ENCODE data around the gene MEIS3. TPM values are rescaled to one million over a fixed set of nuclear protein-coding genes. Genes with fewer than 3 reads are reported as not detected.

Gene MEIS3
- total RNA-seq, 1 donor from 2014 or later = 2.7 TPM

GRCh38 chr19:47432091-47432490, 12.8 kb upstream of the MEIS3 start:
- Mint-ChIP-seq H3K27me3 (ENCODE audit: unreplicated experiment) (peaks cover 10% of the 10 kb centered on the region), H3K36me3 (ENCODE audit: low read depth, unreplicated experiment) (no peaks in the 10 kb centered on the region), H3K9me3 (ENCODE audit: unreplicated experiment) (no peaks in the 10 kb centered on the region)

GRCh38 chr19:47430041-47430802, 10.9 kb upstream of the MEIS3 start:
- Mint-ChIP-seq H3K9me3 (ENCODE audit: unreplicated experiment) (no peaks in the 10 kb centered on the region), H3K36me3 (ENCODE audit: low read depth, unreplicated experiment) (no peaks in the 10 kb centered on the region), H3K27ac (ENCODE audit: unreplicated experiment) (no peak overlapping the region), H3K4me1 (ENCODE audit: unreplicated experiment) (peaks cover 3% of the 10 kb centered on the region), H3K27me3 (ENCODE audit: unreplicated experiment) (peaks cover 12% of the 10 kb centered on the region), H3K4me3 (ENCODE audit: unreplicated experiment) (peak overlapping the region; percentile 47)
- TF ChIP-seq CTCF (IDR thresholded peaks at IDR 0.05; ENCODE audit: unreplicated experiment) = peak; percentile 26
- no peak for DNase-seq (ENCODE audit: low spot score)

More at GRCh38 chr19:47432091-47432490, 12.8 kb upstream of the MEIS3 start:
- DNase-seq (ENCODE audit: low spot score) = no peak
- TF ChIP-seq CTCF (IDR thresholded peaks at IDR 0.05; ENCODE audit: unreplicated experiment) = no peak
- no peak overlapping the region for H3K27ac Mint-ChIP-seq (ENCODE audit: unreplicated experiment)
- H3K4me1 Mint-ChIP-seq (ENCODE audit: unreplicated experiment) = peaks cover 5% of the 10 kb centered on the region
- H3K4me3 Mint-ChIP-seq (ENCODE audit: unreplicated experiment) = no peak overlapping the region

DNA sequence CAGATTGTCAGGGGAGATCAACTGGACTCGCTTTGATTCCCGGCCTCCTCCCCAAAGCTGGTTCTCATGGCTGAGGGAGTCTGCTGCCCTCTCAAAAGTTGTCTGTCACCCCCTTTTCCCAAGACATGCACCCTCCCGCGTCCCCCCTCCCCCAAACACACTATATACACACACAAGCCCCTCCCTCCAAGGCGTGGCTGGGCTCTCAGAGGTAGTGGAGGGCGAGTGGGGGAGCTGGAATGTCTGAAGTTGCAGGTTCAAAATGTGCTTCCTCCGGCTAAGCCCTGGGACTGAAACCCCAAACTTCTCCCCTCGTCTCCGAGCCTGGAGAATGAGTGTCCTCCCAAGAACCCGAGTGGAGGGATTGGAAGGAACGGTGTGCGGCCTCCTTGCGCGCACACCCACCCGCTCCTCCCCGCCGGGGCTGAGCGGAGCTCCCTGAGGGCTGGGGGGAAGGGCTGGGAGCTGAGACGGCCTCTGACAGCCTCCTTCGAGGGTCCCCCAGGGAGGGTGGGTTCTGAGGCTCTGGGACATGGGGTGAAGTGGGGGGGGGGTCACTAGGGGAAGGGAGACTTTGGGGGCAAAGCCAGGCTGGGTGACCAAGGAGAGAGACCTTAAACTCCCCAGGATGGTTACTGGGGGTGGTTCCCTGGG, 9.9 kb upstream of the MEIS3 start:
- Mint-ChIP-seq H3K9me3 (ENCODE audit: unreplicated experiment) (no peaks in the 10 kb centered on the region), H3K4me1 (ENCODE audit: unreplicated experiment) (peaks cover 3% of the 10 kb centered on the region), H3K4me3 (ENCODE audit: unreplicated experiment) (no peak overlapping the region), H3K27me3 (ENCODE audit: unreplicated experiment) (peaks cover 14% of the 10 kb centered on the region), H3K27ac (ENCODE audit: unreplicated experiment) (no peak overlapping the region), H3K36me3 (ENCODE audit: low read depth, unreplicated experiment) (no peaks in the 10 kb centered on the region)
- no peak for DNase-seq (ENCODE audit: low spot score)
- TF ChIP-seq CTCF (IDR thresholded peaks at IDR 0.05; ENCODE audit: unreplicated experiment) = no peak

DNA sequence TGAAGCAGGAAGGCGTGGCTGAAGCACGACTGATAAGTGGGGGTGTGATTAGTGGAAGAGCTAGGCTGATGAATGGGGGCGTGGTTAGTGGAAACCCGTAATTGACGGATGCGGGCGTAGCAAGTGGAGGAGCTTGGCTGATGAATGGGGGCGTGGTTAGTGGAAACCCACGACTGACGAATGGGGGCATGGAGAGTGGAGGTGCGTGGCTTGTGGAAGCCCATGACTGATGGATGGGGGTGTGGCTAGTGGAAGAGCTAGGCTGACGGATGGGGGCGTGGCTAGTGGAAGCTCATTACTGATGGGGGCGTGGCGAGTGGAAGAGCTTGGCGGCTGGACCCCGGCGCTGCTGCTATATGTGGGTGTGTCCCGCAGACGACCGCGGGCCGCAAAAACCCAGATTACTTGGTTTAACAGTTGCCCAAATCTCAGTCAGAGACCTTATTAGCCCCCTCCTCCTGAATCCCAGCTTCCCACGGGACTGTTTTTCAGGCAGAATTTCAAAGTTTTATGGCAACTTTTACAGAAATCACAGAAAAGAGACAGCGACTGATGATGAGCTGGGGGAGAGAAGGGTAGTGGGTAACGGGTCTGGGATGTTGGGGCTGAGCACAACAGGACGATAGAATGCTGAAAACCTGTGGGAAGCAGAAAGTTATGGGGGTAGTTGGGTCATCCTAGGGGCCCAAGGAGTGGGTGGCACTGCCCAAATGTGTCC, 9.0 kb upstream of the MEIS3 start:
- no peak overlapping the region for H3K27ac Mint-ChIP-seq (ENCODE audit: unreplicated experiment)
- H3K4me1 Mint-ChIP-seq (ENCODE audit: unreplicated experiment) = peaks cover 3% of the 10 kb centered on the region
- H3K4me3 Mint-ChIP-seq (ENCODE audit: unreplicated experiment) = no peak overlapping the region
- no peaks in the 10 kb centered on the region for H3K9me3 Mint-ChIP-seq (ENCODE audit: unreplicated experiment)
- peak; percentile 91 for DNase-seq (ENCODE audit: low spot score)
- TF ChIP-seq CTCF (IDR thresholded peaks at IDR 0.05; ENCODE audit: unreplicated experiment) = no peak
- H3K27me3 Mint-ChIP-seq (ENCODE audit: unreplicated experiment) = peaks cover 16% of the 10 kb centered on the region
- H3K36me3 Mint-ChIP-seq (ENCODE audit: low read depth, unreplicated experiment) = no peaks in the 10 kb centered on the region

Measured in endothelial cell (in vitro differentiated cells).